Small intestine (tissue), 7 donors: ENCODE results near the gene RGS3. TPM values are rescaled to one million over a fixed set of nuclear protein-coding genes. Genes with fewer than 3 reads are reported as not detected.

Experiments used
- DNase-seq, 2 donors: peaks; one replicate each; pipeline versions ENCODE4 v3.0.0 to v3.0.0-alpha.2; 2013
- FAIRE-seq: peaks from 2 replicates; lab custom pipeline; 2012; peaks lifted over from hg19 to GRCh38; lab: Jason Lieb, UNC
- H3K27ac ChIP-seq, 3 donors: one replicate each; pipeline ENCODE4 v1.5.1; 2013; ENCODE audit warnings: low read length in 2 of 3, mild to moderate bottlenecking in 2 of 3, control low read depth in 1 of 3, inconsistent platforms in 1 of 3, low read depth in 1 of 3, moderate library complexity in 1 of 3
- H3K27me3 ChIP-seq, 3 donors: one replicate each; pipeline ENCODE4 v1.6.1; 2013; ENCODE audit warnings: low read length in 3 of 3, inconsistent platforms in 1 of 3; ENCODE audit not compliant: control insufficient read depth in 3 of 3, insufficient read depth in 3 of 3
- H3K36me3 ChIP-seq, 3 donors: one replicate each; pipeline ENCODE4 v1.6.1; 2013; ENCODE audit warnings: low read length in 3 of 3, inconsistent platforms in 1 of 3, low read depth in 1 of 3, mild to moderate bottlenecking in 1 of 3, moderate library complexity in 1 of 3; ENCODE audit not compliant: control insufficient read depth in 3 of 3, insufficient read depth in 2 of 3
- H3K4me1 ChIP-seq, 3 donors: one replicate each; pipeline ENCODE4 v1.6.1; 2013; ENCODE audit warnings: low read length in 2 of 3, inconsistent platforms in 1 of 3, low read depth in 1 of 3, mild to moderate bottlenecking in 1 of 3, moderate library complexity in 1 of 3; ENCODE audit not compliant: control insufficient read depth in 3 of 3, insufficient read depth in 2 of 3
- H3K4me3 ChIP-seq, 3 donors: one replicate each; pipeline ENCODE4 v1.5.1; 2013; ENCODE audit warnings: low read length in 3 of 3, control low read depth in 1 of 3, inconsistent platforms in 1 of 3, low read depth in 1 of 3, mild to moderate bottlenecking in 1 of 3, moderate library complexity in 1 of 3
- H3K9me3 ChIP-seq, 2 donors: one replicate each; pipeline ENCODE4 v1.6.1; 2013; ENCODE audit warnings: low read depth in 1 of 2, low read length in 1 of 2; ENCODE audit not compliant: control insufficient read depth in 2 of 2, insufficient read depth in 1 of 2
- WGBS, 3 donors: extraction: QIAGEN DNeasy Blood & Tissue Kit; methylation state at CpG; one replicate each; pipeline ENCODE4 v1.1.7; 2013; 5-methylcytosine and 5-hydroxymethylcytosine counted together
- polyA plus RNA-seq, 4 donors: library from polyadenylated mRNA; stranded (reverse) in 3 of 4; unstranded in 1 of 4; fragments of 200-250 nt in 3 of 4; fragments of 120-200 nt in 1 of 4; gene quantifications; one replicate each; pipeline versions ENCODE4 v1.2.1 to v1.2.3, GENCODE V29; 2013
- donor health status: healthy with polysubstance abuse.
- donor health status: control.
- donor health status: control.
- donor health status: Bipolar disorder and iron deficiency.
- donor health status: healthy.

RGS3 gene
- polyA plus RNA-seq, 4 donors, result 23.0 to 37.0 (median 26.4) TPM

DNA sequence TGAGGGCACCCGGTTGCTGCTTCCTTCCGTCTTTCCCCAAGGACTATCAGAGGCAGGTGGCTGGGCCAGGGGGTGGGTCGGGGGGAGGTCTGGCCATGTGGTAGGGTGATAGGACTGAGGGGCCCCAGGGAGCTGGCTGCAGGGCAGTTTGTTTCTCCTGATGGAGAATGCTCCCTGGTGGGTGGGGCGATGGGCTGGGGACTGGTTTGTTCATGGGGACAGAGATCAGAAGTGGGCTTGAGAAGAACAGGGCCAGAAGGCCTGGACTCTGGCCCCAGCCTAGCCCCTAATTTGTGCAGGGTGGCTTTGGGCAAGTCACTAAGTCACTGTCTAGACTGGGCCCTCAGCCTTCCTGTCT lies 117.4 kb downstream of the RGS3 start:
- FAIRE-seq, result no peak
- H3K4me1 ChIP-seq, result peaks cover 11 to 30% (median 28%) of the 10 kb centered on the region in 3 donors
- no peak overlapping the region for H3K4me3 ChIP-seq

DNA sequence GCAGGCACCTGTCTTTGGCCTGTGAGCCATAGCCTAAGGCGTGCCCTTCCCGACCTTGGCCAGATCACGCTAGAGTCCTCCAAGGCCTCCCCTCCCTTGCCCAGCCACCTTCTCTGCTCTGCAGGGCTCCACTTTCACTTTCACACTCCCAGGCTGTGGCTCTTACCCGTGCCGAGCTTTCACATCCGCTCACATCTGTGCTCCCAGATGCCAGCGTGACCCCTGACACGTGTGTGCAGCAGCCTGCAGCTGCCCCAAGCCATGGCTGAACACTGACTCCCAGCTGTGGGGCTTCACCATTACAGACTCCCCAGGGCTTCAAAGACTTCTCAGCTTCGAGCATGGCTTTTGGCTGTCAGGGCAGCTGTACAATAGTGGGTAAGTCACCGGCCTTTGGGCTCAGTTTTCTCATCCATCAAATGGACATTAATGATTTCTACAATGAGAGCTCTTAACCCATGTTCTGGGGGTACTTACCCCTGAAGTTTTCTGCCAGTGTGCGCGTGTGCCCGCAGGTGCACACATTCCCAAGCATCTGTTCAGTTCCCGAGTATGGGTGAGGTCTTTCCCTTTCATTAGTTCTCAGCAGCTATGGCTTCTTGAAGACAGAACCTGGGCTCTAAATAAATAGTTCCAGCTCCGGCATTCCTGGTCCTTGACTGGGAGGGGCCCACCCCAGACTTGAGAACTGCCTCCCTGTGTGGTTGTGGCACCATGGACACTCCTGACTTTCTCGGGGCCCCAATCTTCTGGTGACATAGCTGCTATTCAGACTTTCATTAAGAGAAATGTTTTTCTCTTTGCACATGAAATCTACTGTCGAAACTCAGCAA lies 118.6 kb downstream of the RGS3 start:
- 32 to 38% (median 32%) methylated on average over 17 of the region's 17 CpGs for WGBS, 3 donors
- no peaks in the 10 kb centered on the region for H3K27me3 ChIP-seq
- H3K9me3 ChIP-seq, result no peaks in the 10 kb centered on the region
- peaks cover 5 to 58% (median 13%) of the 10 kb centered on the region in 3 donors for H3K36me3 ChIP-seq
- H3K4me1 ChIP-seq, result peaks cover 11 to 30% (median 28%) of the 10 kb centered on the region in 3 donors
- DNase-seq (peak; percentile 66 to 92), FAIRE-seq (no peak)
- H3K4me3 ChIP-seq, result no peak overlapping the region
- peak overlapping the region in 2 of 3 donors; percentile 75 to 82 for H3K27ac ChIP-seq

More for the DNA sequence above, 117.4 kb downstream of the RGS3 start:
- 10 to 43% (median 16%) methylated on average over 4 of the region's 4 CpGs for WGBS, 3 donors
- Histone ChIP-seq H3K9me3 (no peaks in the 10 kb centered on the region), H3K36me3 (peaks cover 5 to 46% (median 13%) of the 10 kb centered on the region in 3 donors), H3K27me3 (no peaks in the 10 kb centered on the region), H3K27ac (peak overlapping the region in 2 of 3 donors; percentile 75 to 82)
- no peak for DNase-seq

DNA sequence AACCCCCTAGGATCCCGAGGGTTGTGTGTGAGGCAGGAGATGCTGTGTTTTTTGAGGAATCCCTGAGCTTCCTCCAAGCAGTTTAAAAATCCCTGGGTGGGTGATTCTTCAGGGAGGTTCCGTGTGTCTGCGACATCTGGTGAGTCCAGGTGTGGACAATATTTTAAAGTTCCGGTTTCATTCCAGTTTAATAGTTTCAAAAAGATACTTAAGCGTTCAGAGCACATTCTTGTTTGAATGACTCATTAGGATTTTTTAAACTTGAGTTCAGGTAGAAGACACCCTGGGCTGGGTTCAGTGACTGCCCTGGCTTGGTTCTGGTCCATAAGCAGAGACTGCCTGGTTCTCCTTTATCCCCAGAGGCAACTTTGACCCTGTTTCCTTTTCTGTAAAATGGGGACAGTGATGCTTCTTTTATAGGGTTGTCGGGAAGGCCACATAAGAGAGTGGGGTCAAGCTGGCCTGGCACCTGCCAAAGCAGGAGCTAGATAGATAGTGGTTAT lies 119.2 kb downstream of the RGS3 start:
- no peak for DNase-seq
- WGBS, 3 donors, result 72 to 86% (median 84%) methylated on average over 6 of the region's 6 CpGs
- peaks cover 5 to 65% (median 15%) of the 10 kb centered on the region in 3 donors for H3K36me3 ChIP-seq
- no peaks in the 10 kb centered on the region for H3K27me3 ChIP-seq
- no peak for FAIRE-seq
- no peak overlapping the region for H3K27ac ChIP-seq
- H3K4me3 ChIP-seq, result no peak overlapping the region
- peaks cover 11 to 30% (median 28%) of the 10 kb centered on the region in 3 donors for H3K4me1 ChIP-seq
- no peaks in the 10 kb centered on the region for H3K9me3 ChIP-seq

DNA sequence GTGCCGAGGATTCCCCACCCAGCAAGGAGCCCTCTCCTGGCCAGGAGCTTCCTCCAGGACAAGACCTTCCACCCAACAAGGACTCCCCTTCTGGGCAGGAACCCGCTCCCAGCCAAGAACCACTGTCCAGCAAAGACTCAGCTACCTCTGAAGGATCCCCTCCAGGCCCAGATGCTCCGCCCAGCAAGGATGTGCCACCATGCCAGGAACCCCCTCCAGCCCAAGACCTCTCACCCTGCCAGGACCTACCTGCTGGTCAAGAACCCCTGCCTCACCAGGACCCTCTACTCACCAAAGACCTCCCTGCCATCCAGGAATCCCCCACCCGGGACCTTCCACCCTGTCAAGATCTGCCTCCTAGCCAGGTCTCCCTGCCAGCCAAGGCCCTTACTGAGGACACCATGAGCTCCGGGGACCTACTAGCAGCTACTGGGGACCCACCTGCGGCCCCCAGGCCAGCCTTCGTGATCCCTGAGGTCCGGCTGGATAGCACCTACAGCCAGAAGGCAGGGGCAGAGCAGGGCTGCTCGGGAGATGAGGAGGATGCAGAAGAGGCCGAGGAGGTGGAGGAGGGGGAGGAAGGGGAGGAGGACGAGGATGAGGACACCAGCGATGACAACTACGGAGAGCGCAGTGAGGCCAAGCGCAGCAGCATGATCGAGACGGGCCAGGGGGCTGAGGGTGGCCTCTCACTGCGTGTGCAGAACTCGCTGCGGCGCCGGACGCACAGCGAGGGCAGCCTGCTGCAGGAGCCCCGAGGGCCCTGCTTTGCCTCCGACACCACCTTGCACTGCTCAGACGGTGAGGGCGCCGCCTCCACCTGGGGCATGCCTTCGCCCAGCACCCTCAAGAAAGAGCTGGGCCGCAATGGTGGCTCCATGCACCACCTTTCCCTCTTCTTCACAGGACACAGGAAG lies 120.2 kb downstream of the RGS3 start:
- no peak overlapping the region for H3K4me3 ChIP-seq
- 92 to 95% (median 94%) methylated on average over 31 of the region's 31 CpGs for WGBS, 3 donors
- FAIRE-seq (no peak), DNase-seq (no peak)
- H3K27me3 ChIP-seq, result no peaks in the 10 kb centered on the region
- peaks cover 5 to 73% (median 18%) of the 10 kb centered on the region in 3 donors for H3K36me3 ChIP-seq
- H3K27ac ChIP-seq, result no peak overlapping the region
- no peaks in the 10 kb centered on the region for H3K9me3 ChIP-seq
- peaks cover 9 to 30% (median 21%) of the 10 kb centered on the region in 3 donors for H3K4me1 ChIP-seq

DNA sequence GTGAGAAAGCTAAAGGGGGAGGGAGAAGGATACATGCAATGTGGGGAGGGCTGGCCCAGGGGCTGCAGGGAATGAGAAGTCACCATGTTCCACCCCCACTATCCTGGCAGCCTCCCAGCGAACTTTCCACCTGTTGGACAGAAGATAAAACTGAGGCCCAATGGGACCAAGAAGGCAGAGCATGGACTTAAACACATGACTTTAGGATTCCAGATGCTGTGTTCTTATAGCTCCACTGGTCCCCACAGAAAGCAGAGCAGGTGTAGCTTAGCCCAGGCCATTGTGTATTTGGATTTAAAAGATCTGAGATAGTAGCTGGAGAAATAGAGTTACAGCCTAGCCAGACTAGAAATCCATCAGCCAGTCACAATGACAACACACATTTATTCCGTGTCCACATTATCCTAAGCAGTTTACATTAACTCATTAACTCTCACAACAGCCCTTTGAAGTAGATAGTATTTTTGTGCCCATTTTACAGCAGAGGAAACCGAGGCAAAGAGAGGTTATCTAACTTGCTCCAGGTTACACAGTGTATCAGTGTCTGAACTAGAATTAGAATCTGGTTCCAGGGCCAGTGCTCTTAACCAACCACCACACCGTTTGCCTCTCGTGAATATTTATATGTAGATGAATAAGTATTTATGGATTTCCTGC lies 121.0 kb downstream of the RGS3 start:
- no peak for DNase-seq
- no peaks in the 10 kb centered on the region for H3K9me3 ChIP-seq
- no peak overlapping the region for H3K27ac ChIP-seq
- no peaks in the 10 kb centered on the region for H3K27me3 ChIP-seq
- H3K36me3 ChIP-seq, result peaks cover 5 to 75% (median 18%) of the 10 kb centered on the region in 3 donors
- peaks cover 9 to 27% (median 17%) of the 10 kb centered on the region in 3 donors for H3K4me1 ChIP-seq
- no peak overlapping the region for H3K4me3 ChIP-seq
- FAIRE-seq, result no peak
- WGBS, 3 donors, result 86 to 95% (median 89%) methylated on average over 5 of the region's 5 CpGs

DNA sequence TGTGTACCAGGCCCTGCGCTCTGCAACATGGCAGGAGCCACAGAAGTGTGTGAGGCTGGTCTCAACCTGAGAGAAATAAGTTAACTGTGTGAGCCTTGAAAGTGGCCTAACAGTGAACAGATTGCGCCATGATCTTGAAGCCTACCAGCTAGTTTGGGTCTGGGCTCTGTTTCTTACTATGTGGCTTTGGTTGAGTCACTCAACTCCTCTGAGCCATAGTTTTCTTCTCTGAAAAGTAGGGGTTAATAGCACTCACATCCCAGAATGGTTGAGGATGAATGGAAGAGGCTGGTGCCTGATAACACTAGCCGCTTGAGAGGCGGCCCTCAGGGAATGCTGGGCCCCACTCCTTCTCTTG lies 121.5 kb downstream of the RGS3 start:
- Histone ChIP-seq H3K27me3 (no peaks in the 10 kb centered on the region), H3K4me3 (no peak overlapping the region), H3K9me3 (no peaks in the 10 kb centered on the region), H3K27ac (no peak overlapping the region), H3K36me3 (peaks cover 5 to 74% (median 18%) of the 10 kb centered on the region in 3 donors), H3K4me1 (peaks cover 9 to 22% (median 12%) of the 10 kb centered on the region in 3 donors)
- DNase-seq, result no peak
- FAIRE-seq, result no peak
- 91 to 96% (median 94%) methylated on average over 4 of the region's 4 CpGs for WGBS, 3 donors

DNA sequence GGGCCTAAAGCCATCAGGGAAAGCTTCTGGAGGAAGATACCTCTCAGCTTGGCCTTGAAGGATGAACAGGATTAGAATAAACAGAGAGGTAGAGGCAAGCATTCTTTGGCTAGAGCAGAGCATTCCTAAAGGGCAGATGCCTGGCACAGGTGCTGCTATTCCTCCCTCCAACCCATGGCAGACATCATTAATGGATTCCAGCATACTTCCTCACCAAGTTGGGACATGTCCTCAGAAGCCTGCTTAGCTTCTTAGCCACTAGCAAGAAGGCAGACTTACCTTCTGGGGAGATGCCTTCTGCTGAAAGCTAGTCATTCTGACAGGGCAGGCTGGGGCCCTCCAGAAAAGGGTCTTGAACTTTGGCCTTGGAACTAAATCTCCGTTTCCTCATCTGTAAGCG lies 122.0 kb downstream of the RGS3 start:
- no peak for FAIRE-seq
- 75 to 91% (median 85%) methylated on average over 2 of the region's 2 CpGs for WGBS, 3 donors

More for the DNA sequence above, 122.0 kb downstream of the RGS3 start:
- Histone ChIP-seq H3K9me3 (no peaks in the 10 kb centered on the region), H3K4me3 (no peak overlapping the region), H3K4me1 (peaks cover 7 to 17% (median 9%) of the 10 kb centered on the region in 3 donors), H3K36me3 (peaks cover 5 to 71% (median 18%) of the 10 kb centered on the region in 3 donors), H3K27ac (no peak overlapping the region), H3K27me3 (no peaks in the 10 kb centered on the region)
- no peak for DNase-seq
